H1 (cell line): ENCODE results near the gene SCP2. TPM values are rescaled to one million over a fixed set of nuclear protein-coding genes. Genes with fewer than 3 reads are reported as not detected.

ENCODE experiments used
- CBX5 ChIP-seq: fragments of 300-800, 300-1000 bp; sonication (generic); IDR thresholded peaks from 2 replicates; pipeline ENCODE4 v1.7.1; 2016; ENCODE audit warnings: antibody characterized with exemption, low read length, low read depth
- POLR2AphosphoS5 ChIP-seq: IDR thresholded peaks from 2 replicates; pipeline ENCODE4 v1.6.1; 2011; ENCODE audit warnings: low read depth, low read length
- SUZ12 ChIP-seq: fragments of 200-600 bp; sonication (generic); IDR thresholded peaks from 2 replicates; pipeline ENCODE4 v1.6.1; 2012; ENCODE audit warnings: mild to moderate bottlenecking, inconsistent platforms, low read length, moderate library complexity, mixed read lengths
- polyA plus RNA-seq, 7 experiments: library from polyadenylated mRNA; depleted of rRNA in 3 of 7; stranded (reverse) in 5 of 7; unstranded in 2 of 7; fragments of >200 nt in 5 of 7; fragments of 200-250 nt in 2 of 7; gene quantifications; 1 replicate in 5 of 7; 2 replicates in 1 of 7; 4 replicates in 1 of 7; pipeline versions ENCODE4 v1.2.1 to v1.2.3, GENCODE V29; 2011 to 2013; ENCODE audit warnings: missing spikeins in 2 of 7, mixed read lengths in 2 of 7
- total RNA-seq: library from RNA; stranded (reverse); fragmentation: NEBNext Ultra II Directional; extraction: Animal tissue kit (Norgen Biotek cat#: 25700); gene quantifications from 2 replicates; pipeline ENCODE4 v1.2.1, GENCODE V29; 2021
- TF ChIP-seq, protein P1 (sequence below): IDR thresholded peaks from 2 replicates; pipeline ENCODE4 v1.6.1; 2011; ENCODE audit warnings: low read depth, mild to moderate bottlenecking, low read length; ENCODE audit not compliant: insufficient read depth
- TF ChIP-seq, protein P2 (sequence below): IDR thresholded peaks from 2 replicates; pipeline ENCODE4 v1.6.1; 2012; ENCODE audit warnings: inconsistent platforms

The SCP2 gene
- total and polyA plus RNA-seq, 2 of the 8 experiments (the other 6 are each of a cell fraction or from before 2014, with no cell fraction given), result 20.9 to 54.3 TPM

GRCh38 chr1:52899445-52899894 lies 27.6 kb upstream of the SCP2 start (continued):
- TF ChIP-seq POLR2AphosphoS5, result no peak
- TF ChIP-seq, protein P1, sequence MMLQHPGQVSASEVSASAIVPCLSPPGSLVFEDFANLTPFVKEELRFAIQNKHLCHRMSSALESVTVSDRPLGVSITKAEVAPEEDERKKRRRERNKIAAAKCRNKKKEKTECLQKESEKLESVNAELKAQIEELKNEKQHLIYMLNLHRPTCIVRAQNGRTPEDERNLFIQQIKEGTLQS, result no peak
- TF ChIP-seq CBX5, result no peak
- TF ChIP-seq, protein P2, sequence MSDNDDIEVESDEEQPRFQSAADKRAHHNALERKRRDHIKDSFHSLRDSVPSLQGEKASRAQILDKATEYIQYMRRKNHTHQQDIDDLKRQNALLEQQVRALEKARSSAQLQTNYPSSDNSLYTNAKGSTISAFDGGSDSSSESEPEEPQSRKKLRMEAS, result no peak
- no peak for TF ChIP-seq SUZ12
